ENCODE data around the gene NFKBIE.

GRCh38 chr6:44219815-44220784, 45.3 kb downstream of the NFKBIE start:
- TF ChIP-seq PATZ1 (CRISPR knock-in tag; IDR thresholded peaks at IDR 0.05; ENCODE audit: borderline replicate concordance) (no peak), ISL1 (CRISPR knock-in tag; IDR thresholded peaks at IDR 0.05) (no peak), ZFP3 (CRISPR knock-in tag; IDR thresholded peaks at IDR 0.05) (no peak), TOX (CRISPR knock-in tag; IDR thresholded peaks at IDR 0.05; ENCODE audit: borderline replicate concordance) (no peak), CREB5 (CRISPR knock-in tag; IDR thresholded peaks at IDR 0.05; ENCODE audit: low read depth) (no peak), CSDC2 (CRISPR knock-in tag; IDR thresholded peaks at IDR 0.05) (no peak), ZNF8 (CRISPR knock-in tag; IDR thresholded peaks at IDR 0.05) (no peak), SNAI2 (CRISPR knock-in tag; IDR thresholded peaks at IDR 0.05) (no peak), BACH2 (CRISPR knock-in tag; IDR thresholded peaks at IDR 0.05; ENCODE audit: borderline replicate concordance) (no peak), ZNF565 (CRISPR knock-in tag; conservative IDR thresholded peaks at IDR 0.05; ENCODE audit: low read depth) (no peak), PPARA (CRISPR knock-in tag; IDR thresholded peaks at IDR 0.05; ENCODE audit: borderline replicate concordance) (no peak), GLIS3 (CRISPR knock-in tag; IDR thresholded peaks at IDR 0.05) (no peak), ZFP30 (CRISPR knock-in tag; IDR thresholded peaks at IDR 0.05) (no peak)

Data from SK-N-SH treated with all-trans-retinoic acid at 6 μM for 48 hours (cell line).